HG03159 (cell line): ENCODE results near the gene DMAC2.
"Not testable (repeated sequence)": the region's sequence is repeated elsewhere in the genome, so short reads cannot be mapped to it uniquely, and the experiment has no call there.

Experiments used
- ATAC-seq: cut with Tn5 transposase; IDR thresholded peaks from one replicate; pipeline ENCODE4 v1.9.1; 2021; ENCODE audit warnings: mild to moderate bottlenecking, moderate library complexity; ENCODE audit not compliant: unreplicated experiment

DMAC2 gene

DNA sequence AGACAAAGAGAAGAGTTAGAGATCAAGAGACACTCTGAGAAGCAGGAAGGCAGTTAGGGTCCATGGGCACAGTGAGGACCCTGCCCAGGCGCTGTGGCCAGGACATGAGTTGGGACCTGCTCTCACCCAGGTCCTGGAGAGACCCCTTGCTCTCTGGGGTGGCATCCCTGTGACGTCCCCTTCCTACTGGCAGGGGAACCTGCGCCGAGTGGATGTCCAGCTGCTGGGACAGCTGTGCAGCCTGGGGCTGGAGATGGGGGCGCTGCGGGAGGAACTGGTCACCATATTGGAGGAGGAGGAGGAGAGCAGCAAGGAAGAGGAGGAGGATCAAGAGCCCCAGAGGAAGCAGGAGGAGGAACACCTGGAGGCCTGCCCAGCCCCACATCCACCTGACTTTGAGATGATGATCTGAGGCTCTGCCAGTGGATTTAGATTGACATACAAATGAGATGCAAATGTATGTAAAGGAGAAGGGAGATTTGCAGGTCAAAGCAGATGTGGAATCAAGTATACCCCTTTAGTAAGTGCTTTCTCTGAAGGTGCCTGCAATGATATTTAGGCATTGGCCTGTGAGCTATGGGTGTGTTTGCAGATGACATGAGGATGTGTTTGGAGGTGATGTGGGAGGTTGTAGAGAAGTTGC is 4.2 kb upstream of the DMAC2 start:
- ATAC-seq, result no peak

DNA sequence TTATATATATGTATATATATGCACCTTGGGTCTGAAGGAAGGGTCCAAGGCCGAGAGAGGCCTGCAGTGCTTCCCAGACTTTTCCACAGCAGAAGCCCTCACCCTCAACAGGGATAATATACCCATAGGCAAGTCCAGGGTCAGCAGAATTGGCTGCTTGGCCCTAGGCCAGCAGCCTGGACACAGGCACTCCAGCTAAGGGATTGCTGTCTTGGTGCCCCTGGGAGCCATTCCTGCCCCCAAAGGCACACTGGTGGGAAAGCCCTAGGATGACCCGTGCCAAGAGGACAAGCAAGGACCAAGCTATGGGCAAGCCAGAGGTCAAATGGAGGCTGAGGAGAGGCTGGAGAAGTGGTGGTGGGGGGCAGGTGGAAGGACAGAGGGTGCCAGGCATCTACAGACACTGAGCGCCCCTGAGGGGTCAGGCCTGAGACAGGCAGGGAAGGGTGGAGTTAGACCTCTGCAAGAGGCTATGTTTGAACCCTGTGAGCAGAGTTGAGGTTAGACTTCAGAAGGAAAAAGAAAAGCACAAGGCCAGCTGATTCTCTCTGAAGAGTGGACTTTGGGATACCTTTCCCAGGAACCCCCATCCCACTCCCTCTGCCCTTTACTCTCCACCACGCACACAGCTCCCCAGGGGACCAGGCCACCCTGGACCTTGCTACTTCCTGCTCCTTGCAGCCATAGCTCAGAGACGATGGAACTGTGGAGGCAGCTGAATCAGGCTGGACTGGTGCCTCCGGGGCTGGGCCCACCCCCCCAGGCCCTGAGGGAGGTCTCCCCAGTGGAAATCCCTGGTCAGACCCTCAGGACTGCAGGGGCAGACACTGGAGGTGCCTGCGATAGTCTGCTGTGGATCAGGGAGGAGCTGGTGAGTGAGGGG is 3.0 kb upstream of the DMAC2 start, which contains the start of gene ERICH4:
TSS of gene ERICH4 (plus strand) at position 684 of the 883 bp plus-strand sequence. CDS start at position 698, 14 bp downstream.
- no peak for ATAC-seq

DNA sequence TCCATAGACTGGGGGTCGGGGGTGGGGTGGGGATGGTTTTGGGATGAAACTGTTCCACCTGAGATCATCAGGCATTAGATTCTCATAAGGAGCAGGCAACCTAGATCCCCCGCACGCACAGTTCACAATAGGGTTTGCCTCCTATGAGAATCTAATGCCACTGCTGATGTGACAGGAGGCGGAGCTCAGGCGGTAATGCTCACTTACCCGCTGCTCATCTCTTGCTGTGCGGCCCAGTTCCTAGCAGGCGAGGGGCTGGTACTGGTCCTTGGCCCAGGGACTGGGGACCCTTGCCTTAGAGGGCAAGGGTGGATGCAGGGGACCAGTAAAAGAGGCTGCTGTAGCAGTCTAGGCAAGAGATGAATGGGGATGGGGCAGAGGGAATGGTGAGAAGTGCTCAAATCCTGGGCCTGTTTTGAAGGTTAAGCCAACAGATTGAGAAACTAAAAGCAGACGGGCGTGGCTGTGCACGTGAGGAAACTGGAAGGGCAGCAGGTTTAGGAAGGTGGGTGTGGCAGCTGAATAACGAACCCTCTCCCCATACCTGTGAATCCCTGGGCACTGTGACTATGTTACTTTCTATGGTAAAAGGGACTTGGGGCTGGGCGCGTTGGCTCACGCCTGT is 1.7 kb upstream of the DMAC2 start:
- ATAC-seq, result no peak

DNA sequence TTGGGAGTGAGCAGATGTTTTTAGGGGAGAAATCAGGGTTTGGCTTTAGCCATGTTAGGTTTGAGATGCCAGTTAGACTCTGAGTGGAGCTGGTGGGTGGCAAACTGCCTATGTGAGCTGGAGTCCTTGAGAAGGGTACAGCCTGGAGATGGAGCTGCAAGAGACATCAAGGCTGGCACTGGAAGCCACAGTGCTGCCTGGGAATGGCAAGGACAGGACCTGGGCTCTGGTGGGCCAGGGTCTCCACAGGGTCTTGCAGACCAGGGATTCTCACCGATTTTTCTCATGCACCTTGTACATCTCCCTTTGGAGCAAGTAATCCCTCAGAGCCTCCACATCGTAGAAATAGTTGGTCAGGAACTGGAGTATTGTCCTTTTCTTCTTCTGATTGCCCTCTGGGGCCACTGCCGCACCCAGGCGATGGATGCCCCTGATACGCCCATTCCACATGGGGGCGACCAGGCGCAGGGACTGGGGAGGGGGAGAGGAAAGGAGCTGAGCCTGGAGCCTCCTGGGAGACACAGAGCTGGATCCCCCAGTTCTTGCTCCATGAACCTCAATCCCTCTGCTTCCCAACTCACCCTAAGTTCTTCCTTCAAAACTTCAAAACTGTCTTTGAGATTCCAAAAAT is 1.7 kb downstream of the DMAC2 start:
- no peak for ATAC-seq

DNA sequence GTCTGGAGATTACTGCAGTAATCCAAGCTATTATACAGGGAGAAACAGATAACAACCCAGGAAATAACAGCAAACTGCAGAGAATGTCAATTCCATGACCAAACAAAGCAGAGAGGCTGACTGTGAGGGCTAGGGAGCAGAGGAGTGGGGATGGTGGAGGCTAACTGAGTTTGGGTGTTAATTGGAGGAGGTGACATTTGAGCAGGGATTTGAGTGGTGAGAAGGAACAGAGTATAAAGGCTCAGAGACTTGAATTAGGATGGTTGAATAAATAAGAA is 3.1 kb downstream of the DMAC2 start:
- ATAC-seq, result no peak

DNA sequence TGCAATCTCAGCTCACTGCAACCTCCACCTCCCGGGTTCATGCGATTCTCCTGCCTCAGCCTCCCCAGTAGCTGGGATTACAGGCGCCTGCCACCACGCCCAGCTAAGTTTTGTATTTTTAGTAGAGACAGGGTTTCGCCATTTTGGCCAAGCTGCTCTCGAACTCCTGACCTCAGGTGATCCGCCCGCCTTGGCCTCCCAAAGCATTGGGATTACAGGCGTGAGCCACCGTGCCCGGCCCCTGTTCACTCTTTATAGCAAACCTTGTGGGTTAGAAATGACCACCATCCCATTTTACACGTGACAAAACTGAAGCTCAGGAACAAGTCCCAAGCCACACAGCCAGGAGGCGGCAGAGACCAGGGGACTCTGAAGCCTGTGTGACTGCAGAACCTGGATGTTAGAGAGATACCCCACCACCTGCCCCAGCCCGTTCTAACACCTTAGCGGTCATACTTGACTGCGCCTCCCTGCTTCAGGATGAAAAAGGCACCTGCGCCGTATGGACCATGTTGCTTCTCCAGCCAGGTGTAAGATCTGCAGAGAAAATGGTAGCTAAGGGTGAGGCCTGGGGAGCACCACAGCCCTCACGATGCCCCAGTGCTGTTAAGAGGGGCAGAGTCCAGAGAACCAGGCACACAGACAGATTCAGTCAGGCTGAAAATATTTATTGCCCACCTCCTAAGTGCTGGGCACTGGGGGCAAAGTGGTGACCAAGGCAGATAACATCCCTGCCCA is 3.6 kb downstream of the DMAC2 start:
- ATAC-seq, result no peak

DNA sequence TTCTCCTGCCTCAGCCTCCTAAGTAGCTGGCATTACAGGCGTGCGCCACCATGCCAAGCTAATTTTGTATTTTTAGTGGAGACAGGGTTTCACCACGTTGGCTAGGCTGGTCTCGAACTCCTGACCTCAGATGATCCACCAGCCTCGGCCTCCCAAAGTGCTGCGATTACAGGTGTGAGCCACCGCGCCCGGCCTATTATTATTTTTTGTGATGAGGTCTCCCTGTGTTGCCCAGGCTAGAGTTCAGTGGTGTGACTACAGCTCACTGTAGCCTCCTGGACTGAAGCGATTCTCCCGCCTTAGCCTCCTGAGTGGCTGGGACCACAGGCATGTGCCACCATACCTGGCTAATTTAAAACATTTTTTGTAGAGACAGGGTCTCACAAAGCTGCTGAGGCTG is 4.3 kb downstream of the DMAC2 start:
- not testable (repeated sequence) for ATAC-seq

DNA sequence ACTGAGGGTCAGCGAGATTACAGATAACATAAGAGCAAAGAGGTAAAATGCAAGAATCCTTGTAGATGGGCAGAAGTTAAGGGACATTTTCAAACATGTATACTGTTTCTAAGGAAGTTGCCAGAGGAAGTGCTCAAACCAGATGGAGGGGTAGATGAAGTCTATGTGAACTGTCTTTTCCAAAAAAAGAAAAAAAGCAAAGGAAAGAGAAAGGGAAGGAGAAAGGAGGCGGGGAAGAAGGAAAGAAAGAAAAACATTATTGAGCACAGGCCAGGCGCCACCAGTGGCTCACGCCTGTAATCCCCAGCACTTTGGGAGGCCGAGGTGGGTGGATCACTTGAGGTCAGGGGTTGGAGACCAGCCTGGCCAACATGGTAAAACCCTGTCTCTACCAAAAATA is 5.3 kb downstream of the DMAC2 start:
- no peak for ATAC-seq

DNA sequence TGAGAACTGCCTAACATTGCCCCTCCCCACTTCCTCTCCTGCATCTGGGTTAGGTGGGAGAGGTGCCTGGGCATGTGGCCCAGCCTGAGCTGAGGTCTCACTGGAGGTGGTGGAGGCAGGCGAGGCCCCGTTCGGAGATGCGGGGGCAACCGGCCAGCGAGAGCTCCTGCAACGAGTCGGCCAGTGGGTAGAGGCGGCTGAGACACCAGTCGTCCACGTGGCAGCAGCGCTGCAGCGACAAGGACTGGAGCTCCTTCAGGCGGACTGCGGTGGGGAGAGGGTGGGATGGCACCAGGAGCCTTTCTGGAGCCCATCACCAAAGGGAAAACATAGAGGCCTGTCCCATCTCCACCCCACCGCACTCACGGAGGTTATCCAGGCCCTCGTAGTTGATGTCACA is 6.5 kb downstream of the DMAC2 start:
- no peak for ATAC-seq

DNA sequence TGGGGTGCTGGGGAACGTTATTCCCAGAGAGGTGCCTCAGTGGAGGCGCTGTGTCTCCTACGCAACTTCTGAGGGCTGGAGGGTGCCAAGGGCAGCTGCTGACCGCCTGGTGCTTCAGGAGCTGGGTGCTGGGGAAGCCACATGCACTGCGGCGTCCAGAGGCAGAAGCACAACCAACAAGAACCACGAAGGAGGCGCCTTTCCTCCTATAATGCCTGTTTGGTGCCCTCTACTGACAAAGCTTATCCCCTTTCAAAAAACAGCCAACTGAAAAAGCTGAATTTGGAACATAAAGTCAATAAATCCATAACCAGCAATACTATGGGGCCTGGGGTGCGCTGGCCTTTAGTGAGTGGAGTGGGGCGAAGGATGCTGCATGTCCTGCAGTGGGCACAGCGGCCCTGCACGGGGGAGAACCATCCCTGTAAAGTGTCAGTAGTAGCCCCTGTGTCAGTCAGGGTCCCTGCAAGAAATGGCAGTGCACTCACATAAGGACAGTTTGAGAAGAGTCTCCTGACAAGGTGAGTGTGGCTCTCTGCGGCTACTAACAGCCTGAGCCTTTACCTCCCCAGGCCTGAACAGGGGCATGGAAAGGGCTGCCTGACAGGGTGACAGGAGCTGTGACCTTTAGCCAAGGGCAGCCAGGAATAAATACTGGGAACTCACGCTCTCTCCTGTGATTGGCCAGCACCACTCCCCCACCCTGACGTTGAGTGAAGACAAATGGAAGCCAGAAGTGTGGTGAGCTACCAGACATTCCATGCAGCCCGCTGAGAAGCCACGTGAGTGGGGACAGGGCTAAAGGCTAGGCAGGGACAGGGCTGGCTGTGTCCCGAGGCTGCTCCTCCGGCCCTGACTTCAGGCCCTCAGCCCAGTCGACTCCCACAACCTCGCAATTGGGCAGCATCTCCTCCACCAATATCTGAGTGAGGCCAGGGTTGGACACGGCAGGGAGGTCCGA is 8.0 kb downstream of the DMAC2 start:
- ATAC-seq, result no peak

DNA sequence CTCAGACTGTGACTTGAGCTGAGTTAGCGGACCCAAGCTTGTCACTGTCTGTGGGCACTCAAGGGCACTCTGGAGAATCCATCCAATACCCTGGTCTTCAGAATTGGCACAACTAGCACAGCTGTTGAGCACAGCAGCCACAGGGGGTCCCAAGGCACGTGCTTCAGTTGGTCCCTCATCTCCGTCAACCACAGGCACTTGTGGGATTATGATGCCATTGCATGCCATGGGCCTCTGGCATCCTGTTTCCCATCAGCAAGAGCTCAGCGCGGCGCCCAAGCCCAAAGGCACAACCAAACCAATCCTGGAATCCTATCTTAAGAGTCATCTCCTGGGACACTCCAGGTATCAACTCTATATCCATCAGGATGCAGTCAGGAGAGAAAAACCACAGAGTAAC is 8.8 kb downstream of the DMAC2 start:
- no peak for ATAC-seq

DNA sequence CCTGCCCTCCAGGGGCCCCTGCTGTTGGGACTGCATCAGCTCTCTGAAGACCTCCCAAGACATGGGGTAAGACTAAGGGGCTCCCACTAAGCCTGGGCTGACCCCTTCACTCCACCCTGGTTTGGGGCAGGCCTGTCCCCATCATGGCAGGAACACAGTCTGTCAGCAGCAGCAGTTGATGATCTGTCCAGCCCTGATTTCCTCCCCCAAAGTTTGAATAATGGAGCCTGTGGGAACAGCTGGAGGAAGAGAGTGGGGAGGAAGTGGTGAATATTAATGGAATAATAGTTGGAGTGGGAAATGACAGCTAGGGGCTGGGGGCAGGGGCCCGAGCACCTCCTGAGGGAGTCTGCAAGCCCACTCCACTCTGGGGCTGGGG is 11.2 kb downstream of the DMAC2 start:
- no peak for ATAC-seq

DNA sequence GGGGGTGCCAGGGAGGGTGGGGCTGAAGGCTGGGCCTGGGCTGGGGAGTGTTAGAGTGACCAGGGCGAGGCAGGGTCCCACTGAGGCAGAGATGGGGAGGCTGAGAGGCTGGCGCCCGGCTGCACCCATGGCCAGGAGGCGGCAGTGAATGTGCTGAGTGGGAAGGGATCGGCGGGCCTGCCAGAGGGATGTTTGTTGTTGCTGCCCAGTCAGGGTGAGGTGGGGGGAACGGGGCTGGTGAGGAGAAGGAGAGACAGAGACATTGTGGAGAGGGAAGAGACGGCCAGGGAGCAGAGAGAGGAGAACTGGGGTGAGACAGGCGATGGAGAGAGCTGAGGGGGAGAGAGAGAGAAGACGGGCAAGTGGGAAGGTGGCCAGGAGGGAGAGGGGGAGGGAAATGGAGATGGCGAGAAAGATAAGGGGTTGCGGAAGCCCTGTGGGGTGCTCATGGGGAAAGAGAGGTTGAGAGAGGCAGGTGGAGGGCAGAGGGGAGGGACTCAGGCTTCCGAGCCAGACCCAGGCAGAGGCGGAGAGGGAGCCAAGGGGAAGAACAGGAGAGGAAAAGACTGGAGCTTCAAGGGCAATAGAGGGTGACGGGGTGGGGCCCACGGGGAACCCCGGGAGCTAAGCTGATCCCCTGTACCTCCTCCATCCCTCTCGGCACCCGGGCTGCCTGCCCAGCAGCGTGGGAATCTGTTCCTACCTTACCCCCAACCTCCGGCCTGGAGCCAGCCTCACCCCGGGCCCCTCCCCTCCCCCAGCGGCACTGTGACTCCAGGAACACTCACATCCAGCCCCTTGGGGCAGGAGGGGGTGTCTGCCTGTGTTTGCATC is 11.8 kb downstream of the DMAC2 start:
- ATAC-seq, result no peak

DNA sequence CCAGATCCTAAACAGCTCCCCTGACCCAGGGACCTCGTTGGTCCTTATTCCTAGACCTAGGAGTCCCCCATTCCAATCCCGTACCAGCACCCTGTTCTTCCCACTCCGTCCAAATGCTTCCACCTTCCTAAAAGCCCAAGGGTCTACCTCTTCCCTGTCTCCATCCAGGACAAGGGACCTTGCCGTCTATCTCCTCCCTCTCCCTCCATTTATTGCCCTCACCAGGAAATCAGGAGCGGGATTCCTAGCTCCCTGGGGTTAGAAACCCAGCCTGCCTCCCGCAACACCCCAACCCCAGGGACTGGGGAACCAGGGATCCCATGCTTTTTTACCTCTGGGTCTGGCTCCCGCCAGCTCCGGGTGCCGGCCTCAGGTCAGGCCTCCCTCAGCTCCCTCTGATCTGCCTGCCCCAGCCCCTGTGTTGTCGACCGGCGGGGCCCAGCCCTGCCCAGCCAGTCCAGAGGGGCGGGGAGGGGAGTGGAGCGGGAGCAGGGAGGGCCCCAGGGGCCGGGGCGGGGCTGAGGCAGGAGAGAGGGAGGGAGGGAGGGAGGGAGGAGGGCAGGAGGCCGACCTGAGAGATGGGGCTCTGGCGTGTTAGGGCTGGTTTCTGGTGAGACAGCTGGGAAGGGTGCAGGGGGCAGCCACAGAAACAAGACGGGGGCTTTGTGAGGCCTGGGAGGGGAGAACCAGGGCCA is 12.6 kb downstream of the DMAC2 start, which contains the start of gene B3GNT8:
TSS of gene B3GNT8 (minus strand) at position 423 of the 695 bp plus-strand sequence. CDS start 596 bp downstream, outside the sequence.
- no peak for ATAC-seq

DNA sequence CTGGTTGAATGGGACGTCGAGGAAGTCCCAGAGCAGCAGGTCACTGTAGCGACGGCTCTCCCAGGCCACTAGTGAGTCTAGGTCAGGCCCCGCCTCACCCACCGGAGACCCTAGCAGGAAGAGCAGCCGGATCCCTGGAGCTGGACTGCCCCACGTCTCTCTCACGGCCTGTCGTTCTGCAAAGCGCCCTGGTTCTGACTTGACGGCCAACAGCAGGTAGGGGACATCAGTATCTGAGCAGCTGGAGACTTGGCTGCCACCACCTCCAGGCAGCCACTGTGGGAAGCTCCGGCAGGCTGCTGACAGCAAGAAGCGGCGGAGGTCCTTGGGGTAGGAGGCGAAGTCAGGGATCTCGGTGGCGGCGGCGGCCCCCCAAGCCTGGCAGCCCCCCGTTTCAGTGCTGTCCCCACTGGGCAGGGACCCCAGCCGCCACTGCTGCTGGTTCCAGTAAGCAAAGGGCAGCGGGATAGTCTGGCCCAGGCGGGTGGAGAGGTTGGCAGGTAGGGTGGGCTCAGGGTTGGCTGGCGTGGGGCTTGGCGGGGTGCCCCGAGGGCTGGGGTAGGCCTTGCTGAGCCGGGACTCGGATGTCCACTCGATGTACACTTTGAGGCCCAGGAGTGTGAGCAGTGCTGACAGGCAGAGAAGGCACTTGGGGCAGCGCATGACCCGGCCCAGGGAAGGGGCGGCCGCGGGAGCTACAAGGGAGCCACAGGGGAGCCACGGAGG is 13.4 kb downstream of the DMAC2 start:
- ATAC-seq, result no peak

DNA sequence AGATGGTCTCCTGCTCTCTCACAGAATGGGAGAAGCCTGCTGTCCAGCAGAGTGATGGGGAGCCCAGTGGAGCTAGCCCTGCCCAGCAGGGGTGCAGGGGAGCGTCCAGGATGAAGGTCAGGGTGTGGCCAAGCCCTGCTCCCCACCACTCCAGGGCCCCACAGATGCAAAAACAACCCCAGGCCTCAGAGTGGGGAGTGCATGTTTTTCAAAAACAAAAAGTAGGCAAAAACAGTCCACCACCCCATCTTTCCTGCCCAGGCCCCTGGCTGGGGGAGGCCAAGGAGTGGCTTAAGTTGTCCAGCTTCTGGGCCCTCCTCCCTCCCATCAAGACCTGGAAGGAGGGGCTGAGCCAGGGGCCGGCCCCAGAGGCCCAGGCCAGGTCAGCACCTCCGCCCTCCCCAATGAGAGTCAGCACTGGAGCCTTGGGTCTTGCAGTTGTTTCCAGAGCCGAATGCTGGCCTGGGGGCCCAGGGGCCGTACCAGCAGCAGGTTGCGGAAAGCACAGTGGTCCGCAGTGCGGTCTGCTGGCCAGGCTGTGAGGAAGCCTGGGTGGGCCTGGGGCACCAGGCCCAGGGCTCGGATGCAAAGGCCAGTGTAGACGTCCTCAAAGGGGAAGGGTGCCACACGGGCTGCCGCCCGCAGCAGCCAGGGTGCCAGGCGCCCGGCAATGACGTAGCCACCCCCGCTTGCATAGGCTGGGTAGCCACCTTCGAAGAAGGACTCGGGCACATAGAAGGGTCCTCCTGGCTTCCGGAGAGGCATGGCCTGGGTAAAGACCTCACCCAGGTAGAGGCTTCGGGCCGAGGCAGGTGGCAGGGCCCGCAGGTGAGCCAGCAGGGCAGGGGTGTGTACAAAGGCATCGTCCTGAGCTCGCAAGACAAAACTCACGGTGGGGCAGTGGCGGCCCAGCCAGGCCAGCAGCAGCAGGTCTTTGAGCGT is 14.3 kb downstream of the DMAC2 start:
- ATAC-seq, result no peak
